PC-9 (cell line): ENCODE data around the gene VPS13D. TPM values are rescaled to one million over a fixed set of nuclear protein-coding genes. Genes with fewer than 3 reads are reported as not detected.

Source experiments
- BruUV-seq: library from RNA; stranded (reverse); fragments of 400-500 nt; replicated peaks from 2 replicates; lab custom pipeline; 2021; lab: Mats Ljungman, UMichigan
- CTCF ChIA-PET: fragments of 300-600 bp; sonication (Branson Sonifier 250); formaldehyde crosslinking; loops from one replicate; lab custom pipeline; 2022; ENCODE audit warnings: antibody characterized with exemption; lab: Charles Lee
- POLR2A ChIA-PET: fragments of 300-600 bp; sonication (Branson Sonifier 250); formaldehyde crosslinking; loops from one replicate; lab custom pipeline; 2022; ENCODE audit warnings: antibody characterized with exemption; ENCODE audit not compliant: unreplicated experiment; lab: Charles Lee
- DNase-seq, 2 experiments: peaks; one replicate each; pipeline versions ENCODE4 v3.0.0 to v3.0.0-alpha.2; 2015 to 2022; ENCODE audit warnings: mixed read lengths in 1 of 2
- H2AFZ ChIP-seq: fragments of 200-600 bp; sonication (generic); 2 replicates; pipeline ENCODE4 v1.8.1; 2017; ENCODE audit warnings: antibody characterized with exemption
- H3F3A ChIP-seq: fragments of 200-600 bp; sonication (generic); 2 replicates; pipeline ENCODE4 v1.8.1; 2017; ENCODE audit warnings: antibody characterized with exemption, mild to moderate bottlenecking, low read depth; ENCODE audit not compliant: insufficient read depth
- H3K27ac ChIP-seq: fragments of 200-600 bp; sonication (generic); 2 replicates; pipeline ENCODE4 v1.6.1; 2016; ENCODE audit warnings: mixed run types
- H3K27me3 ChIP-seq: fragments of 200-600 bp; sonication (generic); 2 replicates; pipeline ENCODE4 v1.6.1; 2016; ENCODE audit warnings: low read depth, mixed run types; ENCODE audit not compliant: insufficient read depth
- H3K36me3 ChIP-seq: fragments of 200-600 bp; sonication (generic); 2 replicates; pipeline ENCODE4 v1.6.1; 2016; ENCODE audit warnings: low read depth, mixed run types
- H3K4me1 ChIP-seq: fragments of 200-600 bp; sonication (generic); replicated peaks from 2 replicates; pipeline ENCODE4 v1.6.1; 2016; ENCODE audit warnings: mixed run types; ENCODE audit not compliant: insufficient read depth
- H3K4me2 ChIP-seq: fragments of 200-600 bp; sonication (generic); 2 replicates; pipeline ENCODE4 v1.6.1; 2017; ENCODE audit warnings: mixed run types
- H3K4me3 ChIP-seq: fragments of 200-600 bp; sonication (generic); 2 replicates; pipeline ENCODE4 v1.6.1; 2016; ENCODE audit warnings: mixed run types
- H3K79me2 ChIP-seq: fragments of 200-600 bp; sonication (generic); 2 replicates; pipeline ENCODE4 v1.6.1; 2017; ENCODE audit warnings: low read depth, mixed run types
- H3K9me2 ChIP-seq: fragments of 200-600 bp; sonication (generic); 2 replicates; pipeline ENCODE4 v1.8.1; 2017; ENCODE audit warnings: mild to moderate bottlenecking; ENCODE audit not compliant: insufficient read depth
- H3K9me3 ChIP-seq: fragments of 200-600 bp; sonication (generic); 2 replicates; pipeline ENCODE4 v1.8.1; 2016; ENCODE audit warnings: low read depth; ENCODE audit not compliant: insufficient read depth
- H4K20me1 ChIP-seq: fragments of 200-600 bp; sonication (generic); 2 replicates; pipeline ENCODE4 v1.8.1; 2017; ENCODE audit not compliant: insufficient read depth
- CTCF ChIP-seq: fragments of 200-600 bp; sonication (generic); conservative IDR thresholded peaks from 2 replicates; pipeline ENCODE4 v1.6.1; 2017; ENCODE audit warnings: mixed run types, antibody characterized with exemption, mild to moderate bottlenecking, moderate library complexity
- EZH2 ChIP-seq: fragments of 200-600 bp; sonication (generic); IDR thresholded peaks from 2 replicates; pipeline ENCODE4 v1.8.0; 2017; ENCODE audit warnings: antibody characterized with exemption, low read depth
- intact Hi-C: fragments of 100-400 bp; cut with micrococcal nuclease; formaldehyde crosslinking; loops from one replicate; pipeline ENCODE4 v1.10.0; 2022; ENCODE audit not compliant: unreplicated experiment
- total RNA-seq: library from RNA; stranded (reverse); gene quantifications from 2 replicates; pipeline ENCODE4 v1.2.3, GENCODE V29; 2021

The VPS13D gene
- total RNA-seq, 1 experiment from 2014 or later = 36.2 TPM

- no peak for TF ChIP-seq CTCF
- no peak for TF ChIP-seq EZH2
- Histone ChIP-seq H3F3A (no peaks in the 10 kb centered on the region), H2AFZ (no peak overlapping the region), H3K9me2 (no peaks in the 10 kb centered on the region), H3K4me3 (no peak overlapping the region), H3K27ac (no peak overlapping the region), H4K20me1 (no peaks in the 10 kb centered on the region), H3K9me3 (no peaks in the 10 kb centered on the region), H3K4me2 (no peak overlapping the region), H3K27me3 (no peaks in the 10 kb centered on the region), H3K36me3 (no peaks in the 10 kb centered on the region), H3K79me2 (no peaks in the 10 kb centered on the region), H3K4me1 (no peaks in the 10 kb centered on the region)
- DNase-seq = no peak
- no TSS peak for BruUV-seq
- intact Hi-C loops = no loop called here
- ChIA-PET POLR2A (no interaction called here), CTCF (no interaction called here)
These were observed 55.8 kb downstream of the VPS13D start for GRCh38 chr1:12285496-12286143.

GRCh38 chr1:12287869-12288268, 58.0 kb downstream of the VPS13D start:
- H3K4me3 ChIP-seq = no peak overlapping the region
- no peak overlapping the region for H2AFZ ChIP-seq
- ChIA-PET POLR2A (no interaction called here), CTCF (no interaction called here)
- H3K9me3 ChIP-seq = no peaks in the 10 kb centered on the region
- H3F3A ChIP-seq = no peaks in the 10 kb centered on the region
- H3K79me2 ChIP-seq = no peaks in the 10 kb centered on the region
- H3K4me1 ChIP-seq = no peaks in the 10 kb centered on the region
- H3K4me2 ChIP-seq = no peak overlapping the region
- no peak for DNase-seq
- TF ChIP-seq CTCF (no peak), EZH2 (no peak)
- H3K27me3 ChIP-seq = no peaks in the 10 kb centered on the region
- no peaks in the 10 kb centered on the region for H3K36me3 ChIP-seq
- no peaks in the 10 kb centered on the region for H4K20me1 ChIP-seq
- intact Hi-C loops = no loop called here
- no TSS peak for BruUV-seq
- H3K9me2 ChIP-seq = no peaks in the 10 kb centered on the region
- no peak overlapping the region for H3K27ac ChIP-seq

- no TSS peak for BruUV-seq
- H3K9me2 ChIP-seq = no peaks in the 10 kb centered on the region
- no peaks in the 10 kb centered on the region for H3K9me3 ChIP-seq
- no peak overlapping the region for H3K27ac ChIP-seq
- no peaks in the 10 kb centered on the region for H3K4me1 ChIP-seq
- no peak overlapping the region for H3K4me2 ChIP-seq
- no peak for DNase-seq
- TF ChIP-seq EZH2 (no peak), CTCF (no peak)
- H3K4me3 ChIP-seq = no peak overlapping the region
- H3K27me3 ChIP-seq = no peaks in the 10 kb centered on the region
- no peak overlapping the region for H2AFZ ChIP-seq
- ChIA-PET POLR2A (no interaction called here), CTCF (no interaction called here)
- intact Hi-C loops = no loop called here
- H4K20me1 ChIP-seq = no peaks in the 10 kb centered on the region
- no peaks in the 10 kb centered on the region for H3F3A ChIP-seq
- H3K79me2 ChIP-seq = no peaks in the 10 kb centered on the region
- no peaks in the 10 kb centered on the region for H3K36me3 ChIP-seq
These were observed 61.0 kb downstream of the VPS13D start for GRCh38 chr1:12290828-12291227.
